Activated T-helper 1 cell treated with Interleukin-2 at 50 U/mL for 16 hours (primary cell): ENCODE data around the gene UNC45A.
A peak's percentile ranks its signal among the peaks of the same experiment; 100 is the strongest.
"Not testable (repeated sequence)": the region's sequence is repeated elsewhere in the genome, so short reads cannot be mapped to it uniquely, and the experiment has no call there.

Experiments
- DNase-seq: peaks from one replicate; pipeline ENCODE4 v3.0.0-alpha.2; 2020; ENCODE audit warnings: low read depth

The UNC45A gene

GRCh38 chr15:90934949-90935751 is at the start of gene UNC45A:
Gene UNC45A, plus strand, starts transcription at chr15:90935285. Its CDS starts 40 bp downstream, at chr15:90935325.
- DNase-seq, result peak; percentile 95

- DNase-seq, result peak; percentile 57
Measured at GRCh38 chr15:90885432-90886290, 49.4 kb upstream of the UNC45A start.

- DNase-seq, result no peak
Measured at GRCh38 chr15:90886291-90886614, 48.8 kb upstream of the UNC45A start.

- DNase-seq, result no peak
Measured at GRCh38 chr15:90887037-90887481, 48.0 kb upstream of the UNC45A start.

- no peak for DNase-seq
Measured at GRCh38 chr15:90889313-90889730, 45.8 kb upstream of the UNC45A start.

- no peak for DNase-seq
Measured at GRCh38 chr15:90889736-90890456, 45.2 kb upstream of the UNC45A start.

- no peak for DNase-seq
Measured at GRCh38 chr15:90890839-90891238, 44.2 kb upstream of the UNC45A start.

- DNase-seq, result no peak
Measured at GRCh38 chr15:90891346-90891949, 43.6 kb upstream of the UNC45A start.

- DNase-seq, result no peak
Measured at GRCh38 chr15:90892023-90892422, 43.1 kb upstream of the UNC45A start.

GRCh38 chr15:90892498-90893174 is 42.4 kb upstream of the UNC45A start:
- DNase-seq, result no peak

GRCh38 chr15:90893175-90894090 is 41.7 kb upstream of the UNC45A start:
- DNase-seq, result no peak

- no peak for DNase-seq
Measured at GRCh38 chr15:90895571-90896117, 39.4 kb upstream of the UNC45A start.

GRCh38 chr15:90897131-90897655 is 37.9 kb upstream of the UNC45A start:
- DNase-seq, result not testable (repeated sequence)

- DNase-seq, result no peak
Measured at GRCh38 chr15:90901175-90902039, 33.7 kb upstream of the UNC45A start.

GRCh38 chr15:90902040-90902839 is 32.8 kb upstream of the UNC45A start:
- peak; percentile 51 for DNase-seq

GRCh38 chr15:90902840-90903732 is 32.0 kb upstream of the UNC45A start, which contains the start of gene MAN2A2:
Gene MAN2A2, plus strand, starts transcription at chr15:90903302. Its CDS starts 906 bp downstream, at chr15:90904208.
- peak; percentile 54 for DNase-seq
